AG09319 (cell line): ENCODE data around the gene DYRK1A.

Experiments
- DNase-seq: peaks from one replicate; pipeline ENCODE4 v3.0.0-alpha.2; 2010; ENCODE audit warnings: low read depth; ENCODE audit errors: extremely low read depth
- TF ChIP-seq, protein P1 (sequence below): IDR thresholded peaks from 2 replicates; pipeline ENCODE4 v1.5.1; 2011; ENCODE audit warnings: low read depth, mild to moderate bottlenecking, inconsistent platforms, low read length, moderate library complexity

Gene DYRK1A

GRCh38 chr21:37348664-37349063, 17.9 kb upstream of the DYRK1A start:
- TF ChIP-seq, protein P1, sequence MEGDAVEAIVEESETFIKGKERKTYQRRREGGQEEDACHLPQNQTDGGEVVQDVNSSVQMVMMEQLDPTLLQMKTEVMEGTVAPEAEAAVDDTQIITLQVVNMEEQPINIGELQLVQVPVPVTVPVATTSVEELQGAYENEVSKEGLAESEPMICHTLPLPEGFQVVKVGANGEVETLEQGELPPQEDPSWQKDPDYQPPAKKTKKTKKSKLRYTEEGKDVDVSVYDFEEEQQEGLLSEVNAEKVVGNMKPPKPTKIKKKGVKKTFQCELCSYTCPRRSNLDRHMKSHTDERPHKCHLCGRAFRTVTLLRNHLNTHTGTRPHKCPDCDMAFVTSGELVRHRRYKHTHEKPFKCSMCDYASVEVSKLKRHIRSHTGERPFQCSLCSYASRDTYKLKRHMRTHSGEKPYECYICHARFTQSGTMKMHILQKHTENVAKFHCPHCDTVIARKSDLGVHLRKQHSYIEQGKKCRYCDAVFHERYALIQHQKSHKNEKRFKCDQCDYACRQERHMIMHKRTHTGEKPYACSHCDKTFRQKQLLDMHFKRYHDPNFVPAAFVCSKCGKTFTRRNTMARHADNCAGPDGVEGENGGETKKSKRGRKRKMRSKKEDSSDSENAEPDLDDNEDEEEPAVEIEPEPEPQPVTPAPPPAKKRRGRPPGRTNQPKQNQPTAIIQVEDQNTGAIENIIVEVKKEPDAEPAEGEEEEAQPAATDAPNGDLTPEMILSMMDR = no peak
- no peak for DNase-seq

DNA sequence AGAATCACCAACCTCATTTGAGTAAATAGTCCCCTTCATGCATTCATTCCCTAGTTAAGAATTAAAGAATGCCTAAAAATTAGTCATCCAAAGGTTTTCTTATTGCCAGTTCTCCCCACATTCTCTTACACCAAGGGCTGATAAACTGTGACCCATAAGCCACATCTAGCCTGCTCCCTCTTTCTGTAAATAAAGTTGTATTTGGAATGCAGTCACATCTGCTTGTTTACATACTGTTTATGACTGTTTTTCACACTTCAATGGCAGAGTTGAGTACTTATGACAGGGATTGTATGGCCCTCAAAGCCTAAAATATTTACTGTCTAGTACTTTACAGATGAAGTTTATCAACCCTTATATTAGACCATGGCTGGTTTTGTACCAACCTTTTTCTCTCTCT, 16.1 kb upstream of the DYRK1A start:
- DNase-seq = no peak
- TF ChIP-seq, protein P1 = no peak

DNA sequence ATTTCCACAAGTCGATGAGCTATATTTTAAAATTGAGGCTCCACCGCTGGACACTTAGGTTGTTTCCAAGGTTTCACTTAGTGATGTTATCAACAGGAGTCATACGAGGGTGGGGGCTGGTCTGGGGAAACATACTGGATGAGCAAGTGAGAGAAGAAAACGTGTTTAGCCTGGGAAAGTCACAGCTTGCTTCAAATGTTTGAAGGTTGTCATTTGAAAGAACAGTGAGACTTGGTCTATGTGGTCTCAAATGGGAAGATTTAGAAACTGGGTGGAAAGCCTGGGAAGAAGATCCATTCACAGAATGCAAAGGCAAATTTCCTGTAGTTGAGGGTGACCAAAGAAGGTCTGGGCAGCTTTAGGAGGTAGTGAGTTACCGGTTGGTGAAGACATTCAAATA, 9.9 kb upstream of the DYRK1A start:
- TF ChIP-seq, protein P1 = no peak
- no peak for DNase-seq

DNA sequence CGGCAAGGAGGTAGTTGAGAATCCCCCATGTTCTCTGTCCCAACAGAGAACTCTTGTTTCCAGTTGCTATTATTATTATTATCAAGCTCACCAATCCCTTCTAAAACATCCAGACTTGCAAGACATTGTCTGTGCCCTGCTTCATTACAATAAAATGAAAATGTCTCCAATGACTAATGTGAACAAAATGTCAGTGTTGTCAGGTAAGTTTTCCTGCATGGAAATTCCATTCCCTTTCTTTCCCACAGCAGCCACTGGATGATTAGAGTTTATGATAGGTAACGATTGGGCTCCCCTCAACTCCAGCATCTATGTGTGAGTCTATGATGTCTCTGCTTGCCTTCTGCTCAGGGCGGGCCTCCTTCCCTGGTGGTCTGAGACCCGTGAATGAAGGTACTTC, 8.9 kb upstream of the DYRK1A start:
- DNase-seq = no peak
- TF ChIP-seq, protein P1 = no peak

GRCh38 chr21:37358397-37358796, 8.2 kb upstream of the DYRK1A start:
- TF ChIP-seq, protein P1 = no peak
- no peak for DNase-seq

GRCh38 chr21:37363936-37364335, 2.6 kb upstream of the DYRK1A start:
- no peak for DNase-seq
- TF ChIP-seq, protein P1 = no peak

DNA sequence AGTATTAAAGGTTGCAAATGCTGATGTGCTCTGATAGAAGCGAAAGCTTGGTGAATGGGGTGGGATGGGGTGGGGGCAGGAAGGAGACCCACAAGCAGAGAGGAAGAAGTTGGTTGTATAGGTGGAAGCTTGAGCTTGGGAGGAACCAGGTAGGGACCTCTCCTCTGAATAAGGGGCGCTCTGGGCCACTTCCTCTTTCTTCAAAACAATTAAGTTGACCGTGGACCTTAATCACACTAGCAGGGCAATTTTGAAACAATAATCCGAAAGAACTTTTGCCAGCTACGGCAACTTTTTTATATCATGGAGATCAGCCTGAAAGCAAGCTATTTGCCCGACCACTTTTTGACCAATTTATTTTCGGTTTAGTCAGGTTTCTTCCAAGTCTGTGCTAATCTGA, 1.9 kb upstream of the DYRK1A start:
- TF ChIP-seq, protein P1 = no peak
- DNase-seq = no peak
